Limb (tissue), 2 donors: Measurements from ENCODE around the gene GZMA.

ENCODE experiments used
- DNase-seq, 2 donors: peaks; one replicate each; pipeline ENCODE4 v3.0.0-alpha.2; 2016; ENCODE audit errors: extremely low spot score in 2 of 2

GZMA gene

GRCh38 chr5:55108661-55109060, 6.2 kb downstream of the GZMA start:
- no peak for DNase-seq

DNA sequence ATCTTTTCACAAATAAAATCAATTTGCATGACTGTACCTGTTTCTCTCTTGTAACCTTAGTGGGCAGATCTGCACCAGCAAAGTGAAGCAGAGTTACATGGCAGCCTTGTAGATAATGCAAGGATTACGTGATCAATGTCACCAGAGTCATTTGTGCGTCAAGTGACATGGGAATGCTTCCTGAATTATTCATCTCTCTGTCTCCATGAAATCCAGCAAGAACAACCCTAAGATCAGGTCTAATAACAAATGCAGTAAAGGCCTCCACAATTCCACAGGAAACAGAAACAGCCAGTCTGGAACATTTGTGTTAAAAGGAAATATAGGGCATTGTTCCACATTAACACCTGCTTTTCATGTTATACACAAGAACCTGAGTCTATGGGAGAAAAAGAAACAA, 7.8 kb downstream of the GZMA start:
- no peak for DNase-seq

- DNase-seq, result no peak
Measured at GRCh38 chr5:55113327-55113726, 10.9 kb downstream of the GZMA start.

DNA sequence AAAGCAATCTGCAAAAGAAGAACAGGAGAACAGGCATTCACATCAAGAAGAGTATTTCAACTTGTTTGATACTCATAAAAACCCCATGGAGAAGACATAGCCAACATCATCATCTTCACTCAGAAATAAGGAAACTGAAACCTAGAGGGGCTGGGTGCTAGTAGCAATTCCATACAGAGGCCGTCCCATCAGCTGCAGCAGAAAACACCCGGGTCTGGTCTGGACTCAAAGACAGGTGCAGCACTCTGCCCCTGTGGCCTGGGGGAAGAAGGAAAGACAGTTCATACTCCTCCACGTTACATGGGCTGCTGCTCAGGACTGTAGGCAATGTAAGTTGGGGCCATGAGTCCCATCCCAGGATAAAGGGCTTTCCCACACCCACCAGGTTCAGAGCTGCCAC, 11.6 kb downstream of the GZMA start:
- no peak for DNase-seq

GRCh38 chr5:55123365-55123764, 20.9 kb downstream of the GZMA start:
- DNase-seq, result no peak

- DNase-seq, result no peak
Measured at GRCh38 chr5:55134053-55134722, 31.7 kb downstream of the GZMA start.

DNA sequence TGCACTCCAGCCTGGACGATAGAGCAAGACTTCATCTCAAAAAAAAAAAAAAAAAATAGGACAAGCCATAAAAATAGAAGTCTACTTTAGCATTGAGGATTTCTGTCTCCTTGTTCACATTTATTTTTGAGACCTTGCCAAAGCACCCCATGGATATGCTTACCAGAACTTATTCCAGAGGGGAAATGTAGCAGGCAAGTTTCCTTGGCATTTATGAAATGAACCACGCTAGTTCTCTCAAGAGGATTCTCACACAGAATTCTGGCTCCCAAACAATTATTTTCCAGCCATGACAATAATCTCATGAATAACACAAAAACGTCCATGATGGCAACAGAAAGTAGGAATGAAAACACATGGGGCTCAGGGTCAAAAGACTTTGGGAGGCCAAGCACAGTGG, 34.1 kb downstream of the GZMA start:
- no peak for DNase-seq

- no peak for DNase-seq
Measured at GRCh38 chr5:55140908-55141665, 38.6 kb downstream of the GZMA start.

GRCh38 chr5:55141945-55142690, 39.7 kb downstream of the GZMA start:
- no peak for DNase-seq

DNA sequence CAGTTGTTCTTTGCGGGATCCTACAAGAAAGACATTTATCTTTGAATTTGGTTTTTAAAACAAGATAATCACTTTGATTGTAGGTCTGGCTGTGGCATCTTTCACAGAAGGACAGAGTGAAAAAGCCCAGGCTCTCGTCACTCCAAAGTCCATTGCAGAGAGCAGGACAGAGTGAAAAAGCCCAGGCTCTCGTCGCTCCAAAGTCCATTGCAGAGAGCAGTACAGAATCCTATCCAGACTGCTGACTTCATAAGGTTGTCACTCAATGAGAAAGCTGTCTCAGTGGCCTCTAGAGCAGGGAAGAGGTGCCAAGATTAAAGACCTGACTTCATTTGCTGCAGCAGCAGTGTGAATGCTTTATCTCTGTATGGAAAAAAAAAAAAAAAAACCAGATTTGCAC, 41.2 kb downstream of the GZMA start:
- DNase-seq, result no peak

DNA sequence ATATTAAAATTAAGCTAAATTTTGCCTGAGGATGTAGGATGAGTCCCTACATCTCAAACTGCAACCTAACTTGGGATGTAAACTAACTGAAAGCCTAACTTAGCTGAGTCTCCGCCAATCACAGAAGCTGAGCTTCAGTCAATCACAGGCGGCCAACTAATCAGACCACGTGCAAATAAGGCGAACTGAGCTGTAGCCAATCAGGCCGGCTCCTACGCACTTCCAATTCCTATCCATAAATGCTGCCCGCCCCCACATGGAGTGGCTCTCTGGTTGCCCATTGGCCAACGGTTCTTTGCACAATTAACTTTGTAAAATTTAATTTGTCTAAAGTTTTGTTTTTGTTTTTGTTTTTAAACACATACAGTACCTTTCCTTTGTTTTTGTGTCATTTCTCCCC, 43.6 kb downstream of the GZMA start:
- no peak for DNase-seq

DNA sequence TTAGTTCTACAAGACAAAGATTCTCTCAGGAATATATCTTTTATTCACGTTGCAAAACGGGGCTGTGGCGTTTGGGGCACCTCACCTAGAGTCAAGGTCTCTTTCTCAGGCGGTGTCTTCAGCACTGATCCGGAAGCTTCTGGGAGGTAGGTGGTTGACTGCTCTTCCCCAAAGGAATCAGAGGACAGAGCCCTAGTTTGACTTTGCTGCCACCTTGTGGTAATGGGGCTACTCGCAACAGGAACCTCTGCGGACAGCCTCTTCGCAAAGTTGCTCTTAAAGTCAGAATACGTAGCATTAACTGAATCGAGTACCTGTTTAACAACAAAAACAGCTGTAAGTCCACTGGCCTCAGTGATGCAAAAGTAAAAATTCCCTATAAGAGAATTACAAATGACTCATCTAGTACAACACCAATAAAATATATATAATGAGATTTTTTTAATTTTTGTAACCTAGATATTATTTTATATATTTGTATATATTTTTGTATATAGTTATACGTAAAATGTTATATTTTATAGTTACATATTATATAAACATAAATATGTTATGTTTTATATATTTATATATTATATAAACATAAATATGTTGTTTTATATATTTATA, 44.2 kb downstream of the GZMA start:
- peak; percentile 80 to 87 for DNase-seq

GRCh38 chr5:55149308-55149795, 46.9 kb downstream of the GZMA start:
- no peak for DNase-seq

GRCh38 chr5:55151923-55152842, 49.7 kb downstream of the GZMA start:
- DNase-seq, result no peak

- no peak for DNase-seq
Measured at GRCh38 chr5:55154873-55155272, 52.4 kb downstream of the GZMA start.
